SU-DHL-6 (cell line): ENCODE data around the gene KRT2.

Experiments used
- H2AFZ ChIP-seq: fragments of 200-600 bp; sonication (generic); 2 replicates; pipeline ENCODE4 v1.6.1; 2014; ENCODE audit warnings: low read depth, mild to moderate bottlenecking, moderate library complexity, mixed read lengths, antibody characterized with exemption, low read length; ENCODE audit not compliant: severe bottlenecking
- H3F3A ChIP-seq: fragments of 200-600 bp; shearing (Covaris generic); 2 replicates; pipeline ENCODE4 v1.6.0; 2016; ENCODE audit warnings: antibody characterized with exemption, mild to moderate bottlenecking; ENCODE audit not compliant: insufficient read depth
- H3K27ac ChIP-seq: fragments of 200-600 bp; sonication (generic); 2 replicates; pipeline ENCODE4 v1.5.1; 2016; ENCODE audit warnings: low read depth, mild to moderate bottlenecking, low read length, moderate library complexity, mixed read lengths
- H3K27me3 ChIP-seq: fragments of 200-600 bp; sonication (generic), shearing (Covaris generic); 2 replicates; pipeline ENCODE4 v1.6.0; 2014; ENCODE audit warnings: mild to moderate bottlenecking, low read length
- H3K36me3 ChIP-seq: fragments of 200-600 bp; sonication (generic); 2 replicates; pipeline ENCODE4 v1.6.1; 2014; ENCODE audit warnings: mild to moderate bottlenecking, low read length, mixed read lengths
- H3K4me2 ChIP-seq: fragments of 300-600, 200-600 bp; shearing (Covaris generic), sonication (generic); 2 replicates; pipeline ENCODE4 v1.6.0; 2014; ENCODE audit warnings: low read length, low read depth, mild to moderate bottlenecking; ENCODE audit not compliant: poor library complexity, severe bottlenecking
- H3K4me3 ChIP-seq: fragments of 200-600 bp; sonication (generic); 2 replicates; pipeline ENCODE4 v1.5.1; 2014; ENCODE audit warnings: antibody characterized with exemption, low read length, mild to moderate bottlenecking, mixed read lengths; ENCODE audit not compliant: insufficient read depth, poor library complexity, severe bottlenecking
- H3K79me2 ChIP-seq: fragments of 200-600 bp; sonication (generic); 2 replicates; pipeline ENCODE4 v1.6.1; 2014; ENCODE audit warnings: mild to moderate bottlenecking, low read length, moderate library complexity; ENCODE audit not compliant: insufficient read depth
- H3K9ac ChIP-seq: fragments of 200-600 bp; sonication (generic); 2 replicates; pipeline ENCODE4 v1.7.0; 2014; ENCODE audit warnings: mild to moderate bottlenecking, low read length
- H3K9me2 ChIP-seq: fragments of 200-600 bp; sonication (generic); replicated peaks from 2 replicates; pipeline ENCODE4 v1.6.1; 2014; ENCODE audit warnings: low read length; ENCODE audit not compliant: insufficient read depth
- H3K9me3 ChIP-seq: fragments of 200-600 bp; sonication (generic); 2 replicates; pipeline ENCODE4 v1.6.1; 2014; ENCODE audit warnings: low read length, mixed read lengths; ENCODE audit not compliant: insufficient read depth
- H4K20me1 ChIP-seq: fragments of 200-600 bp; sonication (generic); 2 replicates; pipeline ENCODE4 v1.6.1; 2014; ENCODE audit warnings: low read depth, mild to moderate bottlenecking, antibody characterized with exemption, low read length, moderate library complexity, mixed read lengths
- EZH2phosphoT487 ChIP-seq: fragments of 200-600 bp; sonication (generic), shearing (Covaris generic); conservative IDR thresholded peaks from 2 replicates; pipeline ENCODE4 v1.6.1; 2018; ENCODE audit warnings: mild to moderate bottlenecking, antibody characterized with exemption, low read length, moderate library complexity, mixed read lengths
- TF ChIP-seq, protein P1 (sequence below): fragments of 200-600 bp; sonication (generic); IDR thresholded peaks from one replicate; pipeline ENCODE4 v1.5.1; 2017; ENCODE audit warnings: antibody characterized with exemption, mild to moderate bottlenecking, low read length, moderate library complexity; ENCODE audit not compliant: insufficient read depth, poor library complexity, severe bottlenecking

Gene KRT2

DNA sequence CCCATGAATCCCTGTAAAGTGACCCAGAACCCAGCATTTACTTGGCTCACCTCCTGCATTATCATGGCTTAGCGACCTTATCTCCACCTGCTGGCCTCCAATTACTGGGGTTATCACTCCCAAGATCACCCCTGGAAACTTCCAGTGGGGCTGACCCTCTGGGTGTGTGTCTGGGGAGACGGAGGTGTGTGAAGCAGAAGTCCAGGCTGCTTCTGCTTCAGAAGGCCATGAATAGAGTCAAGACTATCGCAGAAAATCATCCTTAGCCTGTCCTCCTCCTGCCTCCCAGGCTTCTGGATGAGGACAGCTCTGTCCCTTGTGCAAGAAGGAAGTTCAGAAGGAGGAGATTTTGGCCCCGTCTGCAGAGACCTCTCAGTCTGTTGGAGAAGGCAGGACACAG lies 50.3 kb downstream of the KRT2 start:
- no peaks in the 10 kb centered on the region for H3K79me2 ChIP-seq
- no peak for TF ChIP-seq EZH2phosphoT487
- TF ChIP-seq, protein P1, sequence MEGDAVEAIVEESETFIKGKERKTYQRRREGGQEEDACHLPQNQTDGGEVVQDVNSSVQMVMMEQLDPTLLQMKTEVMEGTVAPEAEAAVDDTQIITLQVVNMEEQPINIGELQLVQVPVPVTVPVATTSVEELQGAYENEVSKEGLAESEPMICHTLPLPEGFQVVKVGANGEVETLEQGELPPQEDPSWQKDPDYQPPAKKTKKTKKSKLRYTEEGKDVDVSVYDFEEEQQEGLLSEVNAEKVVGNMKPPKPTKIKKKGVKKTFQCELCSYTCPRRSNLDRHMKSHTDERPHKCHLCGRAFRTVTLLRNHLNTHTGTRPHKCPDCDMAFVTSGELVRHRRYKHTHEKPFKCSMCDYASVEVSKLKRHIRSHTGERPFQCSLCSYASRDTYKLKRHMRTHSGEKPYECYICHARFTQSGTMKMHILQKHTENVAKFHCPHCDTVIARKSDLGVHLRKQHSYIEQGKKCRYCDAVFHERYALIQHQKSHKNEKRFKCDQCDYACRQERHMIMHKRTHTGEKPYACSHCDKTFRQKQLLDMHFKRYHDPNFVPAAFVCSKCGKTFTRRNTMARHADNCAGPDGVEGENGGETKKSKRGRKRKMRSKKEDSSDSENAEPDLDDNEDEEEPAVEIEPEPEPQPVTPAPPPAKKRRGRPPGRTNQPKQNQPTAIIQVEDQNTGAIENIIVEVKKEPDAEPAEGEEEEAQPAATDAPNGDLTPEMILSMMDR = no peak
- H3K9me2 ChIP-seq = no peaks in the 10 kb centered on the region
- H3F3A ChIP-seq = no peaks in the 10 kb centered on the region
- no peak overlapping the region for H3K4me2 ChIP-seq
- no peaks in the 10 kb centered on the region for H3K9me3 ChIP-seq
- H3K27me3 ChIP-seq = no peaks in the 10 kb centered on the region
- no peak overlapping the region for H3K4me3 ChIP-seq
- no peak overlapping the region for H2AFZ ChIP-seq
- H3K36me3 ChIP-seq = no peaks in the 10 kb centered on the region
- no peak overlapping the region for H3K9ac ChIP-seq
- H3K27ac ChIP-seq = no peak overlapping the region
- H4K20me1 ChIP-seq = no peaks in the 10 kb centered on the region

DNA sequence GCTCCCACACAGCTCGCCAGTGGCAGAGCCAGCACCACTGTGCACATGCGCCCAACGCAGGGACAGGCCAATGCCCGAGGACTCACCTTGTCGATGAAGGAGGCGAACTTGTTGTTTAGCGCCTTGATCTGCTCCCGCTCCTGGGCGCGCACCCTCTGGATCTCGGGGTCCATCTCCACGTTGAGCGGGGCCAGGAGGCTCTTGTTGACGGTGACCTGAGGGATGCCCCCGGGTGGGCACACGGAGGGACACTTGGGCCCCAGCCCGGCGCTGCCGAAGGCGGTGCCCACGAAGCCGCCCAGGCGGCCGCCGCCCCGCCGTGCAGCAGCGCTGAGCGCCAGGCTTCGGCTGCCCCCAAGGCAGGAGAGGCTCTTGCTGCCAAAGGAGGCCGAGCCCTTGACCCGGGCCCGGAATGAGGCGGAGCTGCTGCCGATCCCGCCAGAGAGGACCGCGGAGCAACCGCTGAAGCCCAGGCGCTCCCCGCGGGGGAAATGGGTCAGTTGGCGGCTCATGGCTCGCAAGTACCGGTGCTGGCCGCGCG lies 51.0 kb downstream of the KRT2 start, which contains the start of gene KRT72:
TSS of gene KRT72 (minus strand) at position 523 of the 541 bp plus-strand sequence. CDS start at position 512, 11 bp downstream.
- Histone ChIP-seq H3K27me3 (no peaks in the 10 kb centered on the region), H3K9me2 (no peaks in the 10 kb centered on the region), H3K9me3 (no peaks in the 10 kb centered on the region), H3F3A (no peaks in the 10 kb centered on the region), H3K9ac (no peak within 1 kb of the TSS), H3K27ac (no peak within 1 kb of the TSS), H4K20me1 (no peaks in the 10 kb centered on the region), H3K4me2 (no peak within 1 kb of the TSS), H2AFZ (no peak within 1 kb of the TSS), H3K79me2 (no peaks in the 10 kb centered on the region), H3K4me3 (no peak within 1 kb of the TSS), H3K36me3 (no peaks in the 10 kb centered on the region)
- TF ChIP-seq, protein P1 = no peak
- no peak for TF ChIP-seq EZH2phosphoT487

DNA sequence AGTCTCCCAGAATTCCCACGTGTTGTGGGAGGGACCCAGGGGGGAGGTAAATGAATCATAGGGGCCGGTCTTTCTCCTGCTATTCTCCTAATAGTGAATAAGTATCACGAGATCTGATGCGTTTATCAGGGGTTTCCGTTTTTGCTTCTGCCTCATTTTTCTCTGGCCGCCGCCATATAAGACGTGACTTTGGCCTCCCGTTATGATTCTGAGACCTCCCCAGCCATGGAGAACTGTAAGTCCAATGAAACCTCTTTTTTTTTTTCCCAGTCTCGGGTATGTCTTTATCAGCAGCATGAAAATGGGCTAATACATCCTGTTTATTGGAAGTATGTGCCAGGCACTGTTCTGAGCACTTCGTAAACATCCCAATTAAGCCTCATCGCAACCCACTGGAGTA lies 51.5 kb downstream of the KRT2 start:
- no peaks in the 10 kb centered on the region for H3F3A ChIP-seq
- no peaks in the 10 kb centered on the region for H3K9me3 ChIP-seq
- H4K20me1 ChIP-seq = no peaks in the 10 kb centered on the region
- H3K4me2 ChIP-seq = no peak overlapping the region
- no peaks in the 10 kb centered on the region for H3K79me2 ChIP-seq
- no peaks in the 10 kb centered on the region for H3K27me3 ChIP-seq
- H3K27ac ChIP-seq = no peak overlapping the region
- no peak overlapping the region for H2AFZ ChIP-seq
- H3K36me3 ChIP-seq = no peaks in the 10 kb centered on the region
- no peak overlapping the region for H3K4me3 ChIP-seq
- no peaks in the 10 kb centered on the region for H3K9me2 ChIP-seq
- TF ChIP-seq, protein P1 = no peak
- TF ChIP-seq EZH2phosphoT487 = no peak
- no peak overlapping the region for H3K9ac ChIP-seq
